CD4-positive, alpha-beta T cell (primary cell): ENCODE measurements around the gene ZNF516. TPM values are rescaled to one million over a fixed set of nuclear protein-coding genes. Genes with fewer than 3 reads are reported as not detected.
A peak's percentile ranks its signal among the peaks of the same experiment; 100 is the strongest.

Experiments used
- ATAC-seq: fragments of 200-7000 bp; cut with Tn5 transposase; one replicate; pipeline ENCODE4 v1.10.0; 2022; ENCODE audit warnings: mild to moderate bottlenecking; ENCODE audit not compliant: poor library complexity
- CTCF ChIA-PET: fragments of 350-600 bp; sonication (Branson Sonifier 250); formaldehyde crosslinking; loops from one replicate; lab custom pipeline; 2021; ENCODE audit warnings: antibody characterized with exemption, inconsistent platforms; lab: Charles Lee
- POLR2A ChIA-PET: fragments of 350-600 bp; sonication (Branson Sonifier 250); formaldehyde crosslinking; loops from one replicate; lab custom pipeline; 2021; ENCODE audit warnings: antibody characterized with exemption, inconsistent platforms; lab: Charles Lee
- DNase-seq, 14 experiments: peaks; one replicate each; pipeline ENCODE4 v3.0.0-alpha.2; 2013 to 2020; ENCODE audit warnings: mixed read lengths in 2 of 14
- H3K27ac ChIP-seq, 2 donors: one replicate each; pipeline versions ENCODE4 v1.5.1 to v1.7.0; 2013; ENCODE audit warnings: low read length in 2 of 2, low read depth in 1 of 2, mild to moderate bottlenecking in 1 of 2
- H3K27me3 ChIP-seq, 2 experiments: 1 replicate in 1 of 2; 2 replicates in 1 of 2; pipeline versions ENCODE4 v1.6.1 to v1.7.0; 2013; ENCODE audit warnings: low read length in 2 of 2, control low read depth in 1 of 2, mild to moderate bottlenecking in 1 of 2, moderate library complexity in 1 of 2; ENCODE audit not compliant: insufficient read depth in 2 of 2, control insufficient read depth in 1 of 2
- H3K36me3 ChIP-seq: one replicate; pipeline ENCODE4 v1.6.1; 2013; ENCODE audit warnings: low read length, control low read depth; ENCODE audit not compliant: insufficient read depth
- H3K4me1 ChIP-seq: one replicate; pipeline ENCODE4 v1.6.1; 2013; ENCODE audit warnings: low read length, control low read depth; ENCODE audit not compliant: insufficient read depth
- H3K4me3 ChIP-seq: one replicate; pipeline ENCODE4 v1.5.1; 2013; ENCODE audit warnings: mild to moderate bottlenecking, low read length, moderate library complexity
- H3K9me3 ChIP-seq, 2 experiments: 1 replicate in 1 of 2; 2 replicates in 1 of 2; pipeline versions ENCODE4 v1.6.1 to v1.7.0; 2013; ENCODE audit warnings: low read length in 2 of 2, mild to moderate bottlenecking in 2 of 2, control low read depth in 1 of 2, moderate library complexity in 1 of 2; ENCODE audit not compliant: control insufficient read depth in 1 of 2, insufficient read depth in 1 of 2
- H3K27ac Mint-ChIP-seq: one replicate; pipeline ENCODE4 v1.8.0; 2020; ENCODE audit warnings: mixed read lengths
- H3K27me3 Mint-ChIP-seq: one replicate; pipeline ENCODE4 v1.8.0; 2021; ENCODE audit warnings: mixed read lengths
- H3K36me3 Mint-ChIP-seq: one replicate; pipeline ENCODE4 v1.8.0; 2021; ENCODE audit warnings: low read depth, mixed read lengths
- H3K4me1 Mint-ChIP-seq: one replicate; pipeline ENCODE4 v1.8.0; 2021; ENCODE audit warnings: low read depth, mixed read lengths
- H3K4me3 Mint-ChIP-seq: one replicate; pipeline ENCODE4 v1.8.0; 2020; ENCODE audit warnings: mild to moderate bottlenecking, mixed read lengths
- H3K9me3 Mint-ChIP-seq: one replicate; pipeline ENCODE4 v1.8.0; 2020; ENCODE audit warnings: mixed read lengths
- CTCF ChIP-seq: fragments of 200-600 bp; IDR thresholded peaks from one replicate; pipeline ENCODE4 v1.8.0; 2022; ENCODE audit warnings: antibody characterized with exemption, mild to moderate bottlenecking
- intact Hi-C, 2 experiments: fragments of 100-400 bp; cut with DNase I in 1 of 2; cut with micrococcal nuclease in 1 of 2; formaldehyde crosslinking; loops; one replicate each; pipeline versions ENCODE4 v1.15.1 to v1.9.0; 2023 to 2025; cut with DNase I, micrococcal nuclease
- total RNA-seq, 174 experiments: library from RNA in 2 of 174; stranded (reverse) in 2 of 174; gene quantifications; one replicate each; pipeline ENCODE4 v1.2.3 and lab custom pipeline; 2021 to 2026

ZNF516 gene
- total RNA-seq, 2 experiments from 2014 or later = 22.4 to 29.3 TPM

GRCh38 chr18:76450452-76451395 is 44.3 kb downstream of the ZNF516 start:
- DNase-seq = peak in 4 of 14 experiments; percentile 15 to 41 (median 28)
- H3K4me1 Mint-ChIP-seq = peaks cover 54% of the 10 kb centered on the region
- POLR2A ChIA-PET = interaction anchor here (0.9 kb wide), 1 partner anchor 40 kb away, joined by 3 read pairs; no protein-coding TSS in a partner anchor

GRCh38 chr18:76449111-76449453 is 46.0 kb downstream of the ZNF516 start:
- POLR2A ChIA-PET = no interaction called here
- peaks cover 24% of the 10 kb centered on the region for H3K4me1 ChIP-seq
- intact Hi-C loops = no loop called here
- Mint-ChIP-seq H3K27ac (no peak overlapping the region), H3K36me3 (peaks cover 4% of the 10 kb centered on the region), H3K27me3 (peaks cover 13% of the 10 kb centered on the region), H3K4me3 (no peak overlapping the region), H3K9me3 (no peaks in the 10 kb centered on the region), H3K4me1 (peaks cover 51% of the 10 kb centered on the region)
- H3K27me3 ChIP-seq = peaks cover 0 to 16% of the 10 kb centered on the region in 2 experiments
- no peak overlapping the region for H3K4me3 ChIP-seq
- no peaks in the 10 kb centered on the region for H3K36me3 ChIP-seq
- CTCF ChIA-PET = no interaction called here
- TF ChIP-seq CTCF = no peak
- no peaks in the 10 kb centered on the region for H3K9me3 ChIP-seq
- no peak for ATAC-seq
- H3K27ac ChIP-seq = no peak overlapping the region
- DNase-seq = no peak

More at GRCh38 chr18:76450452-76451395, 44.3 kb downstream of the ZNF516 start:
- H3K27ac ChIP-seq = no peak overlapping the region
- peaks cover 0 to 16% of the 10 kb centered on the region in 2 experiments for H3K27me3 ChIP-seq
- Mint-ChIP-seq H3K9me3 (no peaks in the 10 kb centered on the region), H3K27me3 (peaks cover 13% of the 10 kb centered on the region), H3K36me3 (no peaks in the 10 kb centered on the region), H3K27ac (no peak overlapping the region), H3K4me3 (peak overlapping the region; percentile 91)
- no peak for TF ChIP-seq CTCF
- H3K4me1 ChIP-seq = peaks cover 24% of the 10 kb centered on the region
- no peaks in the 10 kb centered on the region for H3K9me3 ChIP-seq
- peak; percentile 32 for ATAC-seq
- CTCF ChIA-PET = interaction anchor here (0.6 kb wide), 1 partner anchor 54 kb away, joined by 3 read pairs; no protein-coding TSS in a partner anchor
- intact Hi-C loops = loop anchor here in 1 of 2 experiments (2.0 kb wide), 1 partner anchor 42 kb away; no protein-coding TSS in a partner anchor
- peak overlapping the region; percentile 56 for H3K4me3 ChIP-seq
- H3K36me3 ChIP-seq = no peaks in the 10 kb centered on the region

DNA sequence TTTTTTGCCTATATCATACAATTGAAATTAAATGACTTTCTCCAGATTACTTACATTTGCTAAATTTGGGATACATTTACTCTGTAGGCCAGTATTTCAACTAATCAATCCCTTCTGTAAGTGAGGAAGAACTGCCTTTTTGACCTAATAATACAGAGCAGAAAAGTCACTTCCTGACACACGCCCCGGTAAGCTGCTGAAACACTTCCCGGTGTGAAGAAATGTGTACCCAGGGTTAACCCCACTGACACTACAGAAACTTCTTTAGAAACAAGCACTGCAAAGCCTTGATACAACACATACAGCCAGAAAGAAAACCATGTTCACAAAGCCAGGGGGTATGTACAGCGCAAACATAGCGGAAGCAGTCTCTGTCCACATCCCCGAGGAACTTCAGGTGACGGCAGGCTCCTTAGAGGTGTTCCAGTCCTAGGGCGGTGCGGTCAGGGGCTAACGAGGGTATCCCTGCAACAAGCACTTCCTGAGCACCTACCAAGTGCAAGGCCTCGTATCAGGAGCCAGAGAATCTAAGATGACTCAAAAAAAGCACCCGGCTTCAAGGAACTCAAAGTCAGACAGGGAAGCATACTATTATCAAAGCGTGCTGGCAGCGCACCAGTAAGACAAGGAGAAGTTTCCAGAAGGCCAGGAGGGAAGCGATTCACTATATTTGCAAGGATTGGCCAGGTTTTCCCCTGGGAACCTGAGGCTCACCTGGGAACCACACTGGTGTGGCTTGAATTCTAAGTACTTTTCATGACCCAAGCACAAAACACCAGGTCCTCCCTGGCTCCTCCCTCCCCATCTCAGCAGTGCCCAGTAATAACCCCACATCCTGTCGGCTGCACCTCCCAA is 46.6 kb downstream of the ZNF516 start:
- Mint-ChIP-seq H3K36me3 (peaks cover 5% of the 10 kb centered on the region), H3K4me3 (no peak overlapping the region), H3K27me3 (peaks cover 13% of the 10 kb centered on the region), H3K27ac (no peak overlapping the region), H3K4me1 (peaks cover 51% of the 10 kb centered on the region), H3K9me3 (no peaks in the 10 kb centered on the region)
- no peak for TF ChIP-seq CTCF
- ATAC-seq (no peak), DNase-seq (peak in 1 of 14 experiments; percentile 19)
- H3K4me3 ChIP-seq = no peak overlapping the region
- no peak overlapping the region for H3K27ac ChIP-seq
- no peaks in the 10 kb centered on the region for H3K36me3 ChIP-seq
- no peaks in the 10 kb centered on the region for H3K9me3 ChIP-seq
- CTCF ChIA-PET = no interaction called here
- H3K27me3 ChIP-seq = peaks cover 0 to 16% of the 10 kb centered on the region in 2 experiments
- intact Hi-C loops = no loop called here
- H3K4me1 ChIP-seq = peaks cover 24% of the 10 kb centered on the region
- POLR2A ChIA-PET = no interaction called here
